ENCODE results near the gene SLC23A3.

SLC23A3 gene

DNA sequence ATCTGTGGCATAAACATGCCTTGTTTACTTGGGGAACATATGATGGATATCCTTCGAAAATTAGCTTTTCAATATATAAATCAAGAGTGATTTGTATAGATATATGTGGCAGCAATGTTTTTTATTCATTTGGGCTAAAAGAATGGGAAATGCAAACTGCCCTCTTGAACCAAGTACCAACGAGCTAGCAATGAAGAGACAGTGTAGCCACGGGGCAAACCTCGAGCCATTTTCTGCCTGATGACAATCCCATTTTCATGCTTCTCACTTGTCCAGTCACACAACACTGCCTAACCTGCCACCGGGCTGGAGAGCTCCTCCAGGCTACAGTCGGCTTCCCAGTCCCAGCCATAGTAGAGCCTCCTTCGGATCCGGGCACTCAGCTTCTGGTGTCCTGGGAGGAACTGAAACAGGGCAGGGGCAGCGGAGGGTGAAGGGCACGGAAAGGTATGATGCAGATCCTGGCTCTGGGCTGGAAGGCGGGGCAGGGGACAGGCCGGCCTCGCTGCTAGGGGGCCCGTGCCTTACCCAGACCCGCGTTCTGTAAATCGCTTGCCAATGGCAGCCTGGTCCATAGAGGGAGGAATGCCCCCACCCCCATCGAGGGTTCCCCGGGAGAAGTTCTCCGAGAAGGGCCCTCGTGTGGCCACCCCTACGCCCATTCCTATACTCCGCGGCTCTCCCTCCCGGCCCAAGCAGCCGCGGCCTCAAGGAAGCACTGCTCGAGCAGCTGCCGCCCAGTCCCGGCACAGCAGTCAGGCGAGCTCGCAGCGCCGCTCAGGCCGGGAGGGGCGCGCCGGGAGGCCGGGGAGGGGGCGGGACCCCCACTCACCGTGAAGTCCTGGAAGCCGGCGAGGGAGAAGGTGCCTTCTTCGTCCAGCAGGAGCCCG lies 6.3 kb upstream of the SLC23A3 start:
- peak; percentile 29 for DNase-seq

DNA sequence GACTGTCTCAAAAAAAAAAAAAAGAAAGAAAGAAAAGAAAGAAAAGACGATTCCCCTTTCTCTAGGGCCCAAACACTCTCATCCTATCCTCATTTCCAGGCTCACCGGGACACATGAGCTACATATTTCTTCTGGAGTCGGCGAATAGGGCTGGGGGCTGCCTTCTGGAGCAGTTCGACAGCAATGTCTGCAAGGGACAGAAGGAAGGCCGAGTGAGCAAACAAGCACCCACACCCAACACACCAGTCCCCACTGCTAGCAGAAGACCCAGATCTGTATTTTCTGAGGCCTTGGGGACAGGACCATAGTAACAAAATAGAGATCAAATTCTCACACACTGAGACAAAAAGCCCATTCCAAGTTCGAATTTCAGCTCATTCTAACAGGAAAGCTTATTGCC lies 5.7 kb upstream of the SLC23A3 start:
- no peak for DNase-seq

DNA sequence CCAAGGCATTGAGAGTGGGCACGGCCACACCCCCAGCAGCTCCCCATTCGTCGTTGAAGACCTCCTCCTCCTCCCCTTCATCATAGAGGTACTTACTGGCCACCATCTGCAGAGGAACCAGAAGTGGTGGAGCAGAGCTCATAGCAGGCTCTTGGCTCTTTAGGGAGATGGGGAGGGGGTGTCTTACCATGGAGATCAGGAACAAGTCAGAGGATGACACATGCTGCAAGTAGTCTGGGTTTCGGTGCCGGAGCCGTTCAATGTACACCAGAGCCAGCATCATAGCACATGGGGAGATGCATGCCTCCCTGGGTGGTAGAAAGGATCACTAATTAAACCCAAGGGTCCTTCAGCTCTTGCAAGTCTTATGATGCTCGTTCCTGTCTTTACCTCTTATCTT lies 5.0 kb upstream of the SLC23A3 start:
- DNase-seq, result no peak

DNA sequence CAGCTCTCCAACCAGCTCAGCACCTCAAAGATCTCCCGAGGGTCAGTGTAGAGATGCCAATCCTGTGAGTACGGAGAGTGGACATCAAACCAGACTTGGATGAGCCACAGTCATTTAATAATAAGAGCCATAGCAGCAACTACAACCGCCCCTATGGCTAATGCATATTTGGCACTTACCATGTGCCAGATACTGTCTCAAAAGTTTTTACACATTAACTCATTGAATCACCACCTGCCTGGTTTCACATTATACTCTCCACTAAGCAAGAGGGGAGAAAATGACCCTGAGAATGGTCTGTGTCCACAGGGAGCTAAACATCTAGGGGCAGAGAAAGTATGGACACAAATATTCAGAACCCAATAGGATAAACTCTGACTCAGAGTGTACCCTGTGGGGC lies 4.3 kb upstream of the SLC23A3 start:
- no peak for DNase-seq

DNA sequence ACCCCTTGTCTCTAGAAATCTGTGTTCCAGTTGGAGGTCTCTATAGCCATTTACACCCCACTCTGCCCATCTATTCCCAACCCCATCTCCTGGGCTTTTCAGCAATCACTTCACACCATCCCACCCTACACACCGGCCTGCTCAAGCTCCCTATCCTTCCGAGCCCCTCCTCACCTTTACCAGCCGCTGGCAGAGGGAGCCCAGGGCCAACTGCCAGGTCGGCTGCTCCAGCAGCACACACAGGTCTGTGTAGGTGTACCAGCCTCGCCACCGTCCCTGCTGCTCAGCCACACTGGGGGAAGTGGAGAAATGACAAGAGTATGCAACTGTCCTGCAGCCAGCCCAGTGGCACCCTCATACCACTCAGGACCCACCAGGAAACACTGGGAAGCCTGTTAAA lies 3.3 kb upstream of the SLC23A3 start:
- no peak for DNase-seq

DNA sequence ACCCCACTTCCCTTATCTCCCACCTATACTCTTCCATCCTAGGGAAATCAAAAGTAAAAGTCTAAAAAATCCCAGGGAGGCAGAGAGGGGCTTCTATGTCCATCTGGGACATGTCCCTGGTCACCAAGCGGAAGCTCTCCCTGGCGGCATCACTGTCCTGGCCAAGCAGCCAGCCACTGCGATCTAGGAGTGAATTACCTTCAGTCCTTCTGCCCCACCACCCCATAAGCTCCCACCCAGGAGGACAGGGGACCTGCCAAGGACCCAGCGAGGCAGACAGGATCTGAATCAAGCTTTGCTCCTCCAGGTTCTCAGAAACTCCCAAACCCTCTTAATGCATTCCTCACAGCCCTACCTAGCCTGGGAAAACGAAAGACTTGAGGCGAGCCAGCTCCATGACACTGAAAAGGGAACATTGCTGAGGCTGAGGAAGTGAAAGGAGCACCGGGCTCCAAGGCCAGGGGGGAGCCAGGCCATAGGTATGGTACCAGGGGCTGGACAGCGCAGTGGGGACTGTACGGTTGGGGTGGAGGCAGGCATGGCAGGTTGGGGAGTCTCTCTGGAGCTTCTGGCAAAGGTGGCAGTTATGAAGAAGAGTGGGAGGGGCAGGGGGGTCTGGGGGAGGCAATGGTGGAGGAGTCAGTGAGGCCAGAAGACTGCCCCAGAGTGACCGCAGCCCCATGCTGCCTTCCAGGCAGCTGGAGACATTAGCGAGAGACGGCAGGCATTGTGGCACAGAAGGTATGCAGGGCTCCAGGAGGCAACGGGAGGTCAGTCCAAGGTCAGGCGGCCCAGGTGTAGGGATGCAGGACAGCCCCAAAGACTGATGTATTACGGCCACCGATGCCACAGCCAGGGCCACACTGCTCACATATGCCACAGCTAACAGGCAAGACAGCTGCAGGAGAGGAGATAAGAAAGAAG lies 2.7 kb upstream of the SLC23A3 start:
- DNase-seq, result no peak

DNA sequence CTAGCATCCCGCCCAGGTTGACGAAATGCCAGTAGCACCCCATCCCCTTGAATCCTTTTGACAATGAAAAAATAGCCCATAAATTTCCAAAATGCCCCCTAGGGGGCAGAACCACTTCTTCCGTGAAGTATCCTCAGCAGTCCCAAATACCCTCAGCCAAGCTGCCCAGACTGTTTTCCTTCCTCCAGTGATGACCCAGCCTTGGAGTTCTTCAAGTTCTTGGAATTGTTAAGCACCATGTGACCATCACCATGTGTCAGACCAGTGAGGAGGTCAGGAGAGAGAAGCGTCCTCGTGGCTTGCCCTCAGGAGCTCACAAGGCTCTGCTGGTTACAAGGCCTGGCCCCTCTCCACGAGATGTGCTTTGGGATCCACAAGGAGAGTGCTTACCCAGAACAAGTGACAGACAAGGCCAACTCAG lies 1.4 kb upstream of the SLC23A3 start:
- DNase-seq, result no peak

DNA sequence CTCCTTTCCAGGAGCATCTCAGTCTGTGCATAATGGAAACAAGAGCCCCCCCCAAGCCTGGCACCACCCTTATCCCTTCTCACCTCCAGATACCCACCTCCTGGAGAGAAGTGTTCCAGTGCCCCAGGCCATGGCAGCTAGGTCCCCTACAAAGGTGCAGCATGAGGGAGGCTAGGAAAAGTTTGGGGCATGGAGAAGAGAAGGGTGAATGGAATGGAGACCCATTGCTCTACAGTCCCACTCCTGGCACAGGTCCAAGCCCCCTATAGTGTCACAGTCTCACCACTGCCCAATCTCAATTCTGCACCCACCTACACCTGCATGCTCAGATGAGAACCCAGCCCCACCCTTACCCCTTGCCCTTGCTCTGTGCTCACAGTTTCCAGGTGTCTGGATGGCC lies 897 bp downstream of the SLC23A3 start:
- no peak for DNase-seq

DNA sequence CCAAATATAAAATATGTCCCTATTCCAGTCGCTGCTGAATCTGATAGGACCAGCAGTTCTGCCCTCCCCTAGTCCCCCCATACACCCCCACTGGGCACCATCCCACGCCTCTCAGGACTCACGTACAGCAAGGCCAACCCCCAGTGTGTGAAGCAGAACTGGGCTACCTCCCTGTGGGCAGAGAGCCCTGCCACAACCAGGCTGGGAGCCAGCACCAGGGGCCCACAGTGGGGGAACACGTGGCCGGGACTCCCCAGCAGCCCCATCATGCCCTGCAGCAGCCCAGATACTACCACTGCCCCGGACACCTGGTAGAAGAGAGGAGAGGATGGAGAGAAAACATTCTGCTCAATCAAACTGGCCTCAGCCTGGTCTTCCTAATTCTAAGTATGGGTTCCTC lies 1.3 kb downstream of the SLC23A3 start:
- no peak for DNase-seq

DNA sequence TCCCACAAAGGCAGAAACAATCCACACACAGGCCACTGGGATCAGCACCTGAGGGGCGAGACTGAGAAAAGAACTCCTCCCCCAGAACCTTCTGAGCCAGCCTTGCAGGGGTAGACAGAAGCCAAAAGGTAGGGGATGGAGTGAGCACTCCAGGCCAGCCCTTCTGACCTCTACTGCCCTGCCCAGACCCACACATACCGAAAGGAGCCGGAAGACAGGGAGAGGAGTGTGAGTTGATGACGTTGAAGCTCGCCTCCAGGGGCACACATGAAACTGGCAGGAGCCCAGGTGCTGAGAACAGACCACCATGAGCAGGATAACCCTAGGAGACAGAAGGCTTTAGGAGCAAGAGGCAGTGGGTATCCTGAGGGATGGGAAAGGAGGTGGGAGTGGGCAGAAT lies 1.8 kb downstream of the SLC23A3 start:
- no peak for DNase-seq

DNA sequence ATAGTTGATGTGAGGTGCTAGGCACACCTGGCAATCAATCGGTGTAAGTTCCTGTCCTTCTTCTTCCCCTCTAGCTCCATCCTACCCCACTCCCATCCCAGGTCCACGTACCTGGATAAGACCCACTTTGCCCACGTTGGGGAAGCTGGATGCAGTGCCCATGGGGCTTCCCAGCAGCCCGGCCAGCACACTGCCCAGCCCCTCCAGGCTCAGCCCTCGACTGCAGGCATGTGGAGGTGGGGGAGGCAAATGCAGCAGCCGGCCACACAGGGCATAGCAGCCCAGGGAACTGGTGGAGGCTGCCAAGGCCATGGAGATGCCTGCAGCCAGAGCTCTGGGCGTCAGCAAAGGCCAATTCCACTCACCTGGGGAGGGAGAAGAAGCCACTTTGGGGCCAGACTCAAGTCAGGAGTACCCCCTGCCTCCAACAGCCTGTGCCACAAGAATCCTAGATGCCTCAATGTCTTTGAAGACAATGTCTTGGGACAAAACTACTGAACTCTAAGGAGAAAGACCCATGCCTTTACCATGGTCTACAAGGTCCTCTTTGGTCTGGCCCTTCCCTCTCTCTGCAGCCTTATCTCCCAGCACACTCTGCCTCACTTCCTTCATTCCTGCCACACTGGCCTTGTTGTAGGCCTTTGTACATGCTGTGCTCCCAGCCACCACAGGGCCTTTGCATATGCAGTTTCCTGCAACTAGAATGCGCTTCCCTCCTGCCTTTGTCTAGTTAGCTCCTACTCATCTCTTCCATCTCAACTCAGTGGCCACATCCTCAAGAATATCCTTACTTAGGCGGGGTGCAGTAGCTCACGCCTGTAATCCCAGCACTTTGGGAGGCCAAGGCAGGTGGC lies 4.5 kb downstream of the SLC23A3 start:
- DNase-seq, result no peak

DNA sequence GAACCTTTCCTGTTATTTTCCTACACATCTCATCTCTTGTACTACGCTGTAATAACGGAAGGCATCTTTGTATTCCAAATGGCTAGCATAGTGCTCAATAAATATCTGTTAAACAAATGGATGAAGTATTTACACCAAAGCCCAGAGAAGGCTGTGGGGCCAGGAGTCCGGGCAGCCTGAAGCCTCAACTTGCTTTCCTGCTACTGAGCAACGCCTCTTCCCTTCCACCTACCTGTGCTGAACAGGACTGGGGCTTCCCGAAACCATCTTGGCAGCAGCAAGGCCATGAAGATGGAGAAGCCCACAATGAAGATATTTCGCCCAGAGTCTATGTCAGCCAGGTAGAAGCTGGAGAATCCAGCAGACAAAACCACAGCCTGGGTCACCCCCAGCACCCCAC lies 6.7 kb downstream of the SLC23A3 start:
- DNase-seq, result no peak

DNA sequence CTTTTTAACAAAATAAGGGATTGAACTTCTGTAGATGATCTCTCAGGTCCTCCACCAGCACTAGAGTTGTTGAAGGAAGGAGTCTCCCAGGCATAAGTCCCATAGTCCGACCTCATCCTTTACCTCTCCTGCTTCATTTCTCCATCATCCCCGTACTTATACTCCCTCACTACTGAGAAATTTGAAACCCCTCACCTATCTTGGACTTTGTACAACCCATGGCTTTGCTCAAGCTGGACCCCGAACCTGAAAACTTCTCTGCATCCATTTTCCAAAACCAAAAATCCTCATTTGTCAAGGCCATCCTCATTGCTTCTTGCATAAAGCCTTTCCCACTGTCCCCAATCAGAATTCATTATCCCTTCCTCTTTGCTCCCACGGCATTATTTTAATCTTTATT lies 8.7 kb downstream of the SLC23A3 start:
- DNase-seq, result no peak

DNA sequence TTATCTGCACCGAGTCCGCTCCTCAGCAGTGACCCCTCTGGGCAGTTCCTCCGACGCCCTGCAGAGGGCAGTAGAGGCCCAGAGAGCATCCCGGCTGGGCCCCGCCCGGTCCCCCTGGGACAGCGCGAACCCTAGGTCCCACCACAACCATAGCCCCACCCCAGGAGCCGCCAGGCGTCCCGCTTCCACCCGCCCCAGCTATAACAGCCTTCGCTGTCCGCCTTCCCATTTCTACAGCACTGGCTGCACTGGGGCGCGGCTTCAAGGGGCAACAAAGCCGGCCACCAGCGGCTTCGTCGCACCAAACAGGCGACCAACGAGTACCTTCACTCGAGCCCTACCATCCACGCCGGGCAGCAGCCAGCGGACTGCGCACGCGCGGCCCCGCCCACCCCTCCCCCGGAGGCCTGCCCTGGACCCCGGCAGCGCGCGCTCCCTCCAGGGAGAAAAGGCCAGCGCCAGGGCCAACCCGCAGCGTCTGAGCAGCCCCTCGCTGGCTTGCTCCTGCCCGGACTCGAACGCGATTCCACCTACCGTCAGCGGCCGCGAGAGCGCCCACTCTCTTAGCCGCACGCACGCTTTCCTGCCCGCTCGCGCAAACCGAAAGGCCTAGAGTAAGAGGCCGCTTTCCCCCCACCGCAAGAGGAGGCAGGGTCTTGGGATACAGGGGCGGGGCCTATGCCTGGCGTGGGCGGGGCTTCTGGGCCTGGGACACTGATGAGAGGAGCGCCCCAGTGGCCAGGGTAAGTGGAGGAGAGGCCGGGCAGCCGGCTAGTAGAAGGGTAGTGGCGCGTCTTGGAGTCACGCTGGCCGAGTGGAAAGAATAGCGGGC lies 9.4 kb downstream of the SLC23A3 start, which contains the start of gene NHEJ1:
NHEJ1 (minus strand) TSS at position 630 of the 832 bp plus-strand sequence. CDS start 2,453 bp downstream, outside the sequence.
- DNase-seq, result peak; percentile 94

DNA sequence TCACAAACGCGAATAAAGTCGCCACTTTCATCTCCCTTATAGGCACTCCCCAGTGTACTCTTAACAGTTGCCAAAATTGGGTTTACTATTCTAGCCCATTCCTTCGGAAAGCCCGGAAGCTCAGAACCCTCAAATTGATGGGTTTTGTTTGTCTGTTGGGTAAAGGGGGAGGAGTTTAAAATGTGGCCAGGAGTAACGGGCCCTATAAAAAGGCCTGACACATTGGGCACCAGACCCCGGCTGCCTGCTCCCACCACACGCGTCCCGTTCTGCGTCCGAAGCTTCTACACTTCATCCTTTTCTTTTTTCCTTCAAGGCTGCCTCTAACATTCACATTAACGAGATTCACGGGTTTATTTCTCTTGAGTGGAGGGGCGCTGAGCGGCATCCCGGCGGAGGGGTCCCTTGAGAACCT lies 10.1 kb downstream of the SLC23A3 start:
- DNase-seq, result no peak

DNA sequence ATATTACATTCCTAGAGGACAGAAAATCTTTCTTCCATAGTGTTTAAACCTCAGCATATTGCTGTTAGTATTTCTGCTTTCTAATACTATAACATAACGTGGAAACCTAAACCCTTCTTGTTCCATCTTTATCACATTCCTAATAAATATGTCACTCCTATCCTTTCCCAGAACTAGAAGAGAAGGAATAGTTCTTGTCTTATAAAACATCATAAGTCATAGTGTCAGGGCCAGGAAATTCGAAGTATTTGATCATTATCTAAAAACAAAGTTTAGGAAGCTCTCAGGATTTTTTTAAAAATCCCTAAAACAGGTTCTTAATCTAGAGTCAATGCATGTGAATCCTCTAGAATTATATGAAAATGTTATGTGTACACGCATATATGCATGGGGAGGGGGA lies 11.2 kb downstream of the SLC23A3 start:
- no peak for DNase-seq

DNA sequence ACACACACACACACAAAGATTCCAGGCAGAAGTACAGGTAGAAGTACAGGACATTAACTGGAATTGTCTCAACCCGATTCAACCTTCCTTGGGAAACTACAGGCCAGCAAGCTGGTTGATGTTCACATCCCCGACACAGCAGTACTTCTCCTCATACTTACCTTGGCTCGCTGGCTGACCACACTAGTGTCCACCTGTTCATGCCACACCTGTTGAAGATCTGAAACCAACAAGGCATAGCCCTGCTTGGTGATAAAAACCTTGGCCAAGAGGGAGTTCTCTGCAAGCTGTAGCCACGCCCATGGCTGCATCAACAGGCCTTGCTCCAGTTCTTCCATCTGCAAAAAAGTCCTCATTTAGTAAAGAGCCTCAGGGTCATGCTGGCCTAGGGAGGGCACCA lies 11.8 kb downstream of the SLC23A3 start:
- DNase-seq, result no peak

DNA sequence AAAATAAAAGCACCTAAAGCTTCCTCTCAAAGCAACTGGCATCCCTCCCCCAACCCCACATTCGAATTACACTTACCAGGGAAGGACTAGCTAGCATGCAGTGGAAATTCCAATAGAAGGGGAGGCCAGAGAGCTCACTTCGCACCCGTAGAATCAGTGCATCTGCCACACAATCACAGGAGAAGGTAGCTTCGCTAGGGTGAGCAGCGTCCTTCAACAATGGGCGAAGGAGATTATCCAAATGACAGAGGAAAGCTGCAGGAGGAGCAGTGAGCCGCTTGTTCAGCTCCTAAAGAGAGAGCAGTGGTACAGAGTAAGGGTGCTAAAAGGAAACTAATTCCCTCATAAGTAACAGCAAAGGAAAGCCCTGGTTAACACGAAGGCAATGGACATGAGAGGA lies 12.4 kb downstream of the SLC23A3 start:
- DNase-seq, result no peak

DNA sequence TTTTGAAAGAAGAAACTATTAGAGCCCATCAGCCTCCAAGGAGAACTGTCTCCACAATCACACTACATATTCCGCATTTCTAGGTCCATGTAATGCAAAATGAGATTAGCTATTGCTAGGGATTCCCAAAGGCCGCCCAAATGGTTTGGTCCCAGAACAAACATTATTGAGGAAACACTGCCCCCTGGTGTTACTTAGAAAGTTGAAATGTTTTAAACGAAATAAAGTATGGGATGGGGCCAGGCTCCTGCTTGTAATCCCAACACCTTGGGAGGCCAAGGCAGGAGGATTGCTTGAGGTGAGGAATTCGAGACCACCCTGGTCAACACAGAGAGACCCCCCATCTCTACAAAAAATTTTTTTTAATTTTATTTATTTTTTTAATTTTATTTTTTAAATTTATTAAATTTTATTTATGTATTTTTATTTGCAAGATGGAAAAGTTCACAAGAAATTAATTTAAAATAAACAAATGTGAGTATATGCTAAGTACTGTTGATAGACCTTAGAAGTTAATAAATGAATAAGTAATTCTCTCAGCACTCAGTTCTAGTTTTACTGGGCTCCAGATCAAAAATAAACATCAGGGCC lies 14.7 kb downstream of the SLC23A3 start:
- DNase-seq, result no peak

DNA sequence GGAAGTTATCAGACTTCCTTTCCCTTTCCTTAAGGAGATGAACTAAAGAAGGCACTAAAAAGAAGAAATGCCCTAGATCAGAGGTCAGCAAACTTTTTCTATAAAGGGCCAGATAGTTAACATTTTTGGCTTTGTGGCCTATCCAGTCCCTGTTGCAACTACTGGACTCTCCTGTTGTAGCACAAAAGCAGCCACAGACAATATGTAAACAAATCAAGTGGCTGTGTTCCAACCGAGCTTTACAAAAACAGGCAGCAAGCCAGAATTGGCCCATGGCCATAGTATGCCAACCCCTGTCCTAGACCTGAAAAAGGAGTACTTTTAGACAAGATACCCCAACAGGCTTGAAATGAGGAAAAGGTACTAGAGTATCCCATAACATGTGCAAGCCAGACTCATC lies 20.2 kb downstream of the SLC23A3 start:
- no peak for DNase-seq

DNA sequence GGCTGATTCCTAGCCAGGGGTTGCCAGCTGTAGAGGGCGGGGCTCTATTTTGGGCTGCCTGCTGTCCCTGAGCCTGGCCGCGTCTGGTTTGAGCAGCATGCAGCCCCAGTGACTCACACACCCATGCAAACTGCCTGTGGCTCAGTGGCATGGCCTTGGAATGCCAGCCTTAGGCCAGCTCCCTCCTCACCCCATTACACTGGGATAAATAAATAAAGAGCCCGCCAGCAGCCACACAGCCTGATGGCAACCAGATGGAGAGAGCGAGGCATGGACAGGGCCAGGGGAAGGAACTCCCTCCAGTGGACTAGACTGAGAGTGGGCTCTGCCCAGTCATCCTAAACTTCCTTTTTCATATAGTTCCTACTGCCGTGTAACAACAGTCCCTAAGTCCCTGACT lies 27.5 kb downstream of the SLC23A3 start:
- no peak for DNase-seq

DNA sequence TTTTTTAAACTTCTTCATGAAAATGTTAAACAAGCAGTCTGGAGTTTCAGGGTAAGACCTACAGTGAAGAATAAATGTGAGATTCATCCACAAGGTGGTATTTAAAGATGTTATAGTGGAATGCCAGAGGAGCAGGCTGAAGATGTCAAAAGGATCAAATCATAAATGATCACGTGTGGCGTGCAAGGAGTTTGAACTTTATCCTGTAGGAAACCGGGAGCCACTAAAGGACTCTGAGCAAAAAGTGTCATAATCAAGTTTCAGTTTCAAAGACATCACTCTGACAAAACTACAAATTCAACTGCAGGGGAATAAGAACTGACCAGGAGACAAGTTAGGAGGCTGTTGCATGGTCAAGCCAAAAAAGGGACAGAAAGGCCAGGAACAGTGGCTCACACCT lies 29.1 kb downstream of the SLC23A3 start:
- DNase-seq, result no peak

All from activated CD8-positive, alpha-beta memory T cell treated with anti-CD3 and anti-CD28 coated beads, Interleukin-2, amount 50 U/mL, for 4 hours (primary cell).